Measurements from ENCODE around the gene ELP2. TPM values are rescaled to one million over a fixed set of nuclear protein-coding genes. Genes with fewer than 3 reads are reported as not detected.

Gene ELP2
- total and polyA plus RNA-seq, 4 donors, result 27.3 to 78.1 (median 50.9) TPM

DNA sequence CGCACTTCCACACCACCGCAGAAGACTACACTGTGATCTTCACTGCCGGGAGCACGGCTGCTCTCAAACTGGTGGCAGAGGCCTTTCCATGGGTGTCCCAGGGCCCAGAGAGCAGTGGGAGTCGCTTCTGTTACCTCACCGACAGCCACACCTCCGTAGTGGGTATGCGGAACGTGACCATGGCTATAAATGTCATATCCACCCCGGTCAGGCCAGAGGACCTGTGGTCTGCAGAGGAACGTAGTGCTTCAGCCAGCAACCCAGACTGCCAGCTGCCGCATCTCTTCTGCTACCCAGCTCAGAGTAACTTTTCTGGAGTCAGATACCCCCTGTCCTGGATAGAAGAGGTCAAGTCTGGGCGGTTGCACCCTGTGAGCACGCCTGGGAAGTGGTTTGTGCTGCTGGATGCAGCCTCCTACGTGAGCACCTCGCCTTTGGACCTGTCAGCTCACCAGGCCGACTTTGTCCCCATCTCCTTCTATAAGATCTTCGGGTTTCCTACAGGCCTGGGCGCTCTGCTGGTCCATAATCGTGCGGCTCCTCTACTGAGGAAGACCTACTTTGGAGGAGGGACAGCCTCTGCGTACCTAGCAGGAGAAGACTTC is 70.1 kb downstream of the ELP2 start:
- no peak for TF ChIP-seq GABPA (IDR thresholded peaks at IDR 0.05 in 1 of 2, conservative IDR thresholded peaks at IDR 0.05 in 1 of 2)
- TF ChIP-seq HNF4G (IDR thresholded peaks at IDR 0.05), result no peak
- TF ChIP-seq RAD21 (IDR thresholded peaks at IDR 0.05), result no peak
- TF ChIP-seq CTCF (IDR thresholded peaks at IDR 0.05; ENCODE audit: low read depth, low read length, missing input control), result no peak
- TF ChIP-seq JUND (IDR thresholded peaks at IDR 0.05), result no peak
- TF ChIP-seq, protein P1, sequence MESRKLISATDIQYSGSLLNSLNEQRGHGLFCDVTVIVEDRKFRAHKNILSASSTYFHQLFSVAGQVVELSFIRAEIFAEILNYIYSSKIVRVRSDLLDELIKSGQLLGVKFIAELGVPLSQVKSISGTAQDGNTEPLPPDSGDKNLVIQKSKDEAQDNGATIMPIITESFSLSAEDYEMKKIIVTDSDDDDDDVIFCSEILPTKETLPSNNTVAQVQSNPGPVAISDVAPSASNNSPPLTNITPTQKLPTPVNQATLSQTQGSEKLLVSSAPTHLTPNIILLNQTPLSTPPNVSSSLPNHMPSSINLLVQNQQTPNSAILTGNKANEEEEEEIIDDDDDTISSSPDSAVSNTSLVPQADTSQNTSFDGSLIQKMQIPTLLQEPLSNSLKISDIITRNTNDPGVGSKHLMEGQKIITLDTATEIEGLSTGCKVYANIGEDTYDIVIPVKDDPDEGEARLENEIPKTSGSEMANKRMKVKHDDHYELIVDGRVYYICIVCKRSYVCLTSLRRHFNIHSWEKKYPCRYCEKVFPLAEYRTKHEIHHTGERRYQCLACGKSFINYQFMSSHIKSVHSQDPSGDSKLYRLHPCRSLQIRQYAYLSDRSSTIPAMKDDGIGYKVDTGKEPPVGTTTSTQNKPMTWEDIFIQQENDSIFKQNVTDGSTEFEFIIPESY (IDR thresholded peaks at IDR 0.05), result no peak
- no peak for TF ChIP-seq EGR1 (IDR thresholded peaks at IDR 0.05; ENCODE audit: low read depth in 2 of 2)
- TF ChIP-seq, protein P2, sequence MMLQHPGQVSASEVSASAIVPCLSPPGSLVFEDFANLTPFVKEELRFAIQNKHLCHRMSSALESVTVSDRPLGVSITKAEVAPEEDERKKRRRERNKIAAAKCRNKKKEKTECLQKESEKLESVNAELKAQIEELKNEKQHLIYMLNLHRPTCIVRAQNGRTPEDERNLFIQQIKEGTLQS (IDR thresholded peaks at IDR 0.05), result no peak
- no peak for TF ChIP-seq MAX (IDR thresholded peaks at IDR 0.05)
- TF ChIP-seq FOXA1 (IDR thresholded peaks at IDR 0.05), result no peak
- no peak for TF ChIP-seq HNF4A (conservative IDR thresholded peaks at IDR 0.05)
- TF ChIP-seq, protein P3, sequence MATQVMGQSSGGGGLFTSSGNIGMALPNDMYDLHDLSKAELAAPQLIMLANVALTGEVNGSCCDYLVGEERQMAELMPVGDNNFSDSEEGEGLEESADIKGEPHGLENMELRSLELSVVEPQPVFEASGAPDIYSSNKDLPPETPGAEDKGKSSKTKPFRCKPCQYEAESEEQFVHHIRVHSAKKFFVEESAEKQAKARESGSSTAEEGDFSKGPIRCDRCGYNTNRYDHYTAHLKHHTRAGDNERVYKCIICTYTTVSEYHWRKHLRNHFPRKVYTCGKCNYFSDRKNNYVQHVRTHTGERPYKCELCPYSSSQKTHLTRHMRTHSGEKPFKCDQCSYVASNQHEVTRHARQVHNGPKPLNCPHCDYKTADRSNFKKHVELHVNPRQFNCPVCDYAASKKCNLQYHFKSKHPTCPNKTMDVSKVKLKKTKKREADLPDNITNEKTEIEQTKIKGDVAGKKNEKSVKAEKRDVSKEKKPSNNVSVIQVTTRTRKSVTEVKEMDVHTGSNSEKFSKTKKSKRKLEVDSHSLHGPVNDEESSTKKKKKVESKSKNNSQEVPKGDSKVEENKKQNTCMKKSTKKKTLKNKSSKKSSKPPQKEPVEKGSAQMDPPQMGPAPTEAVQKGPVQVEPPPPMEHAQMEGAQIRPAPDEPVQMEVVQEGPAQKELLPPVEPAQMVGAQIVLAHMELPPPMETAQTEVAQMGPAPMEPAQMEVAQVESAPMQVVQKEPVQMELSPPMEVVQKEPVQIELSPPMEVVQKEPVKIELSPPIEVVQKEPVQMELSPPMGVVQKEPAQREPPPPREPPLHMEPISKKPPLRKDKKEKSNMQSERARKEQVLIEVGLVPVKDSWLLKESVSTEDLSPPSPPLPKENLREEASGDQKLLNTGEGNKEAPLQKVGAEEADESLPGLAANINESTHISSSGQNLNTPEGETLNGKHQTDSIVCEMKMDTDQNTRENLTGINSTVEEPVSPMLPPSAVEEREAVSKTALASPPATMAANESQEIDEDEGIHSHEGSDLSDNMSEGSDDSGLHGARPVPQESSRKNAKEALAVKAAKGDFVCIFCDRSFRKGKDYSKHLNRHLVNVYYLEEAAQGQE (IDR thresholded peaks at IDR 0.05), result no peak
- no peak overlapping the region for H3K4me3 ChIP-seq (ENCODE audit: low read depth in 1 of 3, low read length in 3 of 3)
- H3K27ac ChIP-seq (ENCODE audit: low read depth in 1 of 2, low read length in 2 of 2), result no peak overlapping the region
- H3K9me3 ChIP-seq (ENCODE audit: control insufficient read depth in 4 of 4, low read length in 3 of 4), result no peaks in the 10 kb centered on the region
- WGBS, result 90% methylated on average over 22 of the region's 22 CpGs
- H3K36me3 ChIP-seq (ENCODE audit: control insufficient read depth in 4 of 4, insufficient read depth in 3 of 4, low read depth in 1 of 4, low read length in 3 of 4), result peaks cover 0 to 19% (median 13%) of the 10 kb centered on the region in 4 donors
- no peak overlapping the region for H3K9ac ChIP-seq (ENCODE audit: low read depth in 1 of 2, low read length in 2 of 2)
- peaks cover 0 to 3% (median 0%) of the 10 kb centered on the region in 4 donors for H3K4me1 ChIP-seq (ENCODE audit: control insufficient read depth in 4 of 4, insufficient read depth in 4 of 4, low read length in 3 of 4)
- no peaks in the 10 kb centered on the region for H3K27me3 ChIP-seq (ENCODE audit: control insufficient read depth in 4 of 4, insufficient read depth in 4 of 4, low read length in 3 of 4)
- DNase-seq (ENCODE audit: low spot score), result no peak

- Histone ChIP-seq H3K4me3 (ENCODE audit: low read depth in 1 of 3, low read length in 3 of 3) (no peak overlapping the region), H3K9me3 (ENCODE audit: control insufficient read depth in 4 of 4, low read length in 3 of 4) (no peaks in the 10 kb centered on the region), H3K27me3 (ENCODE audit: control insufficient read depth in 4 of 4, insufficient read depth in 4 of 4, low read length in 3 of 4) (no peaks in the 10 kb centered on the region), H3K4me1 (ENCODE audit: control insufficient read depth in 4 of 4, insufficient read depth in 4 of 4, low read length in 3 of 4) (peaks cover 0 to 3% (median 0%) of the 10 kb centered on the region in 4 donors), H3K36me3 (ENCODE audit: control insufficient read depth in 4 of 4, insufficient read depth in 3 of 4, low read depth in 1 of 4, low read length in 3 of 4) (peaks cover 0 to 24% (median 16%) of the 10 kb centered on the region in 4 donors), H3K9ac (ENCODE audit: low read depth in 1 of 2, low read length in 2 of 2) (no peak overlapping the region), H3K27ac (ENCODE audit: low read depth in 1 of 2, low read length in 2 of 2) (no peak overlapping the region)
- no peak for DNase-seq (ENCODE audit: low spot score)
- TF ChIP-seq HNF4G (IDR thresholded peaks at IDR 0.05) (no peak), RXRA (IDR thresholded peaks at IDR 0.05) (no peak), JUND (IDR thresholded peaks at IDR 0.05) (no peak), NR2F2 (IDR thresholded peaks at IDR 0.05) (no peak), YY1 (IDR thresholded peaks at IDR 0.05) (no peak), TAF1 (conservative IDR thresholded peaks at IDR 0.05) (no peak), HNF4A (conservative IDR thresholded peaks at IDR 0.05) (no peak), FOXA2 (IDR thresholded peaks at IDR 0.05) (no peak)
- TF ChIP-seq, protein P3 (IDR thresholded peaks at IDR 0.05), result no peak
- TF ChIP-seq, protein P2 (IDR thresholded peaks at IDR 0.05), result no peak
- TF ChIP-seq, protein P1 (IDR thresholded peaks at IDR 0.05), result no peak
Measured at GRCh38 chr18:36200354-36200771, 70.7 kb downstream of the ELP2 start.

Measured in liver (tissue), 9 donors.